Muscle layer of duodenum (tissue), 2 donors: ENCODE results near the gene EEF1AKMT4.

Source experiments
- H3K27ac ChIP-seq: one replicate; pipeline ENCODE4 v1.7.0; 2013; ENCODE audit warnings: mild to moderate bottlenecking, low read length
- H3K27me3 ChIP-seq: one replicate; pipeline ENCODE4 v1.7.0; 2013; ENCODE audit warnings: low read depth, mild to moderate bottlenecking, control low read depth, low read length
- H3K36me3 ChIP-seq, 2 donors: one replicate each; pipeline ENCODE4 v1.7.0; 2013; ENCODE audit warnings: low read length in 2 of 2, control low read depth in 1 of 2, mild to moderate bottlenecking in 1 of 2; ENCODE audit not compliant: insufficient read depth in 2 of 2, control insufficient read depth in 1 of 2
- H3K4me1 ChIP-seq, 2 donors: one replicate each; pipeline ENCODE4 v1.7.0; 2013; ENCODE audit warnings: low read length in 2 of 2, mild to moderate bottlenecking in 2 of 2, control low read depth in 1 of 2, moderate library complexity in 1 of 2; ENCODE audit not compliant: insufficient read depth in 2 of 2, control insufficient read depth in 1 of 2
- H3K4me3 ChIP-seq, 2 donors: one replicate each; pipeline ENCODE4 v1.7.0; 2013; ENCODE audit warnings: low read length in 2 of 2, low read depth in 1 of 2, mild to moderate bottlenecking in 1 of 2
- H3K9me3 ChIP-seq, 2 donors: one replicate each; pipeline ENCODE4 v1.7.0; 2013; ENCODE audit warnings: low read length in 2 of 2, control low read depth in 1 of 2, mild to moderate bottlenecking in 1 of 2; ENCODE audit not compliant: control insufficient read depth in 1 of 2
- donor health status: healthy.

The EEF1AKMT4 gene

DNA sequence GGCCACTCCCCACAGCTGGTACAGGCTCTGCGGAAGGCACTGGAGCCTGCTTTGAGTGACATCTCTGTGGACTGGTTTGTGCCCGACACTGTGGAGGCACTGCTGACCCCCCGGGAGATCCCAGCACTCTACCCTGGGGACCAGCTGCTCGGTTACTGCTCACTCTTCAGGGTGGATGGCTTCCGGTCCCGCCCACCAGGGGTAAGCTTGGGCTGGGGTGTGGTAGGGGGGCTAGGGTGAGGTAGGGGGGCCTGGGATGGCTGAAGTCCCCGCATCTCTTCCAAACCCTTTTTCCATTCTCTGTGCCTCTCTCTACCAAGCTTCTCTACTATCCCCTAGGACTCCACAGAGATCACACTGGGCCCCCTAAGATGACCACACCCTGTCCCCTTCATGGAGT, 12.3 kb upstream of the EEF1AKMT4 start:
- no peaks in the 10 kb centered on the region for H3K9me3 ChIP-seq
- peaks cover 0 to 4% of the 10 kb centered on the region in 2 donors for H3K36me3 ChIP-seq
- no peak overlapping the region for H3K27ac ChIP-seq
- peaks cover 0 to 5% of the 10 kb centered on the region in 2 donors for H3K4me1 ChIP-seq
- no peak overlapping the region for H3K4me3 ChIP-seq
- H3K27me3 ChIP-seq = peaks cover 5% of the 10 kb centered on the region

- Histone ChIP-seq H3K27me3 (no peaks in the 10 kb centered on the region), H3K9me3 (no peaks in the 10 kb centered on the region), H3K36me3 (peaks cover 5 to 10% of the 10 kb centered on the region in 2 donors), H3K4me1 (peaks cover 0 to 5% of the 10 kb centered on the region in 2 donors), H3K4me3 (no peak overlapping the region), H3K27ac (no peak overlapping the region)
These were observed 11.7 kb upstream of the EEF1AKMT4 start for GRCh38 chr3:184237807-184238206.

GRCh38 chr3:184238246-184238818, 11.1 kb upstream of the EEF1AKMT4 start:
- Histone ChIP-seq H3K27me3 (no peaks in the 10 kb centered on the region), H3K36me3 (peaks cover 6 to 15% of the 10 kb centered on the region in 2 donors), H3K27ac (no peak overlapping the region), H3K4me1 (peaks cover 0 to 5% of the 10 kb centered on the region in 2 donors), H3K4me3 (no peak overlapping the region), H3K9me3 (no peaks in the 10 kb centered on the region)

- Histone ChIP-seq H3K36me3 (peaks cover 10 to 24% of the 10 kb centered on the region in 2 donors), H3K27ac (no peak overlapping the region), H3K27me3 (no peaks in the 10 kb centered on the region), H3K4me3 (no peak overlapping the region), H3K9me3 (no peaks in the 10 kb centered on the region), H3K4me1 (peaks cover 0 to 5% of the 10 kb centered on the region in 2 donors)
These were observed 10.3 kb upstream of the EEF1AKMT4 start for GRCh38 chr3:184239221-184239620.

GRCh38 chr3:184239708-184240107, 9.8 kb upstream of the EEF1AKMT4 start:
- Histone ChIP-seq H3K36me3 (peaks cover 15 to 29% of the 10 kb centered on the region in 2 donors), H3K4me3 (no peak overlapping the region)

DNA sequence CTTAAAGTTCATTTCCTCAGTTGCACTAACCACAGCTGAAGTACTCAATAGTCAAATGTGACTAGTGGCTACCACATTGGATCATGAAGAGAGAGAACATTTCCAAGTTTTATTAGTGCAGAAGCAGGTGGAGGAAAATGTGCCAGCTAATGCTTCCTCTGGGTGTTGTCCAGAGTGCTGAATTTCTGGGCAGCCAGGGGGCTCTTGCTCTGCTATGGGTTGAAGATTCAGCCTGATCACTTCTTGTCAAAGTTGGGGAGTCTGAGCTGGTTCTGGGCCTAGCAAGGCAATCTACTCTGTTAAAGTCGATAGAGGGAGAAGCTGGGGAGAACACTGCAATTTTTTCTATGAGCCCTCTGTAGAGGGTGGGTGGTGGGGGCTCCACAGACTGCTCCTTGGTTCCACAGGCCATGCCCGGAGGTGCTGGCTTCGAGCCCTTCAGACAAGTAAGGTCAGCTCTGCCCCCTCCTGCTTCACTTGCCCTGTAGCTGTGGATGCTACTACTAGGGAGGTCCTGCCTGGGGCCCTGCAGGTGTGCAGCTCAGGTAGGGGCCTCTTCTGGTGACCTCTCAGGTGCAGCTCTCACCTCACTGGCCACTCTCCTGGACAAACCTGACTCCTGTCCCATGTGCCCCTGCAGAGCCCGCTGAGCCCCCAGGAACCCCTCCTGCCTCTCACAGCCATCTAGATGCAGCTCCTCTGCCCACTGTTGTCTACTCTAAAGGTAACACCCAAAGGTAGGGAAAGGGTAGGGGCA, 8.9 kb upstream of the EEF1AKMT4 start:
- no peaks in the 10 kb centered on the region for H3K27me3 ChIP-seq
- H3K9me3 ChIP-seq = no peaks in the 10 kb centered on the region
- H3K27ac ChIP-seq = no peak overlapping the region
- peaks cover 24 to 38% of the 10 kb centered on the region in 2 donors for H3K36me3 ChIP-seq
- H3K4me1 ChIP-seq = peaks cover 0 to 5% of the 10 kb centered on the region in 2 donors
- no peak overlapping the region for H3K4me3 ChIP-seq

More at GRCh38 chr3:184239708-184240107, 9.8 kb upstream of the EEF1AKMT4 start:
- Histone ChIP-seq H3K4me1 (peaks cover 0 to 5% of the 10 kb centered on the region in 2 donors), H3K9me3 (no peaks in the 10 kb centered on the region), H3K27ac (no peak overlapping the region), H3K27me3 (no peaks in the 10 kb centered on the region)

- H3K9me3 ChIP-seq = no peaks in the 10 kb centered on the region
- H3K27ac ChIP-seq = no peak overlapping the region
- H3K36me3 ChIP-seq = peaks cover 24 to 40% of the 10 kb centered on the region in 2 donors
- peaks cover 0 to 5% of the 10 kb centered on the region in 2 donors for H3K4me1 ChIP-seq
- H3K27me3 ChIP-seq = no peaks in the 10 kb centered on the region
- H3K4me3 ChIP-seq = no peak overlapping the region
These were observed 8.4 kb upstream of the EEF1AKMT4 start for GRCh38 chr3:184241141-184241446.

GRCh38 chr3:184241447-184242296, 7.8 kb upstream of the EEF1AKMT4 start:
- H3K36me3 ChIP-seq = peaks cover 24 to 40% of the 10 kb centered on the region in 2 donors
- H3K4me3 ChIP-seq = no peak overlapping the region
- no peak overlapping the region for H3K27ac ChIP-seq
- H3K27me3 ChIP-seq = no peaks in the 10 kb centered on the region
- peaks cover 0 to 5% of the 10 kb centered on the region in 2 donors for H3K4me1 ChIP-seq
- no peaks in the 10 kb centered on the region for H3K9me3 ChIP-seq

DNA sequence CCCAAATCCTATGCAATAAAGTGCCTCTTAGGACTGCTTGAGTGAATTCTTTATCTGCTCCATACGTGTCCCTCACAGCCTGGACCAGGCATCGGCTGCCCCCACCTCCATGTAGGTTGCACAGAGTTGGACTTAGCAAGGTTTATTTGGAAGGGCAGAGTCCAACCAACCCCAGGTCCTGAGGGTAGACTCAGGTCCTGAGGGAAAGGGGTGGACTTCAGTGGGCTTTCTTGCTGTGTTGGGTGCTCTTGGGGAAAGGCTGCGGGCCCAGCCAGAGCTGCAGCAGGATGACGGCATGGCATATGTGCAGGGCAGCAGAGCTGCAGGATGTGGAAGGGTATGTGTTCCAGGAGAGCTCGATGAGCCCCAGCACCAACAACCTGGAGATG, 7.2 kb upstream of the EEF1AKMT4 start:
- Histone ChIP-seq H3K27me3 (no peaks in the 10 kb centered on the region), H3K27ac (no peak overlapping the region), H3K4me3 (no peak overlapping the region), H3K36me3 (peaks cover 24 to 40% of the 10 kb centered on the region in 2 donors), H3K4me1 (peaks cover 0 to 6% of the 10 kb centered on the region in 2 donors), H3K9me3 (no peaks in the 10 kb centered on the region)

GRCh38 chr3:184248454-184249411, 739 bp upstream of the EEF1AKMT4 start, which contains the start of gene ALG3:
Gene ALG3, minus strand, starts transcription at chr3:184248962. Its CDS starts 22 bp downstream, at chr3:184248940.
- Histone ChIP-seq H3K27ac (peak within 1 kb of the TSS; percentile 95), H3K27me3 (no peaks in the 10 kb centered on the region), H3K4me3 (peak within 1 kb of the TSS; percentile 98 to 100), H3K9me3 (no peaks in the 10 kb centered on the region), H3K36me3 (peaks cover 18 to 20% of the 10 kb centered on the region in 2 donors), H3K4me1 (peaks cover 0 to 10% of the 10 kb centered on the region in 2 donors)
